Glutamatergic neuron (in vitro differentiated cells): ENCODE results near the gene PPP1R9A. TPM values are rescaled to one million over a fixed set of nuclear protein-coding genes. Genes with fewer than 3 reads are reported as not detected.

ENCODE experiments used
- DNase-seq: peaks from one replicate; pipeline ENCODE4 v3.0.0; 2022
- H3K27ac Mint-ChIP-seq: one replicate; pipeline ENCODE4 v1.8.0; 2020; ENCODE audit warnings: mild to moderate bottlenecking, mixed read lengths, inconsistent platforms; ENCODE audit not compliant: unreplicated experiment
- H3K27me3 Mint-ChIP-seq: one replicate; pipeline ENCODE4 v1.8.0; 2020; ENCODE audit warnings: mild to moderate bottlenecking, moderate library complexity, mixed read lengths, inconsistent platforms; ENCODE audit not compliant: unreplicated experiment
- H3K36me3 Mint-ChIP-seq: one replicate; pipeline ENCODE4 v1.8.0; 2020; ENCODE audit warnings: mild to moderate bottlenecking, mixed read lengths, inconsistent platforms; ENCODE audit not compliant: unreplicated experiment
- H3K4me1 Mint-ChIP-seq: one replicate; pipeline ENCODE4 v1.8.0; 2020; ENCODE audit warnings: mild to moderate bottlenecking, low read depth, mixed read lengths, inconsistent platforms; ENCODE audit not compliant: unreplicated experiment
- H3K4me3 Mint-ChIP-seq: one replicate; pipeline ENCODE4 v1.8.0; 2020; ENCODE audit warnings: mild to moderate bottlenecking, mixed read lengths, inconsistent platforms; ENCODE audit not compliant: unreplicated experiment
- H3K9me3 Mint-ChIP-seq: one replicate; pipeline ENCODE4 v1.8.0; 2020; ENCODE audit warnings: mild to moderate bottlenecking, moderate library complexity, mixed read lengths, inconsistent platforms; ENCODE audit not compliant: unreplicated experiment
- CTCF ChIP-seq: fragments of 200-600 bp; sonication (generic); IDR thresholded peaks from one replicate; pipeline ENCODE4 v1.5.0; 2021; ENCODE audit not compliant: partially characterized antibody, unreplicated experiment
- total RNA-seq: library from RNA; stranded (reverse); fragmentation: NEBNext Ultra II Directional; extraction: Animal tissue kit (Norgen Biotek cat#: 25700); gene quantifications from one replicate; pipeline ENCODE4 v1.2.1, GENCODE V29; 2021; ENCODE audit not compliant: unreplicated experiment

Gene PPP1R9A
- total RNA-seq, 1 donor from 2014 or later, result 14.7 TPM

DNA sequence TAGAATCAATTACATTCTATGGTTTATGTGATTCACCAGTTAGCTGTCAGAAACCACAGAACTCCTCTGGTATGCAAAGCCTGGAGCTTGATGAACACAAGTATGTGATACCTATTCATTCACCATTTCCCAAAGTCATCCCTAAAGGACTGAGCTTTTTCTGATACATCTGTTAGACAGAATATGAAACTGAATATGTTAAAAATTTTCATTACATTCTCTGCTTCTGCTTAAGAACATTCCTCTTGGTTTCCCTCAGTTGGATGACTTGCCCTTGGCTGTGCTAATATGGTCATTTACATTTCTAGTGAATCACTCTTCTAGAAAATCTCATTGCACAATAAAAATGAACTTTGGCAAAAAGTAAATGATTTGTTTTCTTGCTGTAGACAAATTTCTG lies 427.7 kb downstream of the PPP1R9A start:
- DNase-seq, result no peak
- no peaks in the 10 kb centered on the region for H3K9me3 Mint-ChIP-seq
- TF ChIP-seq CTCF, result no peak
- no peaks in the 10 kb centered on the region for H3K36me3 Mint-ChIP-seq
- H3K4me3 Mint-ChIP-seq, result no peak overlapping the region
- H3K4me1 Mint-ChIP-seq, result no peaks in the 10 kb centered on the region
- no peaks in the 10 kb centered on the region for H3K27me3 Mint-ChIP-seq
- no peak overlapping the region for H3K27ac Mint-ChIP-seq

GRCh38 chr7:95338832-95339231 lies 431.4 kb downstream of the PPP1R9A start:
- Mint-ChIP-seq H3K4me1 (peaks cover 2% of the 10 kb centered on the region), H3K4me3 (no peak overlapping the region), H3K27ac (no peak overlapping the region), H3K9me3 (no peaks in the 10 kb centered on the region), H3K27me3 (no peaks in the 10 kb centered on the region), H3K36me3 (no peaks in the 10 kb centered on the region)
- no peak for DNase-seq
- no peak for TF ChIP-seq CTCF

GRCh38 chr7:95340491-95340890 lies 433.1 kb downstream of the PPP1R9A start:
- H3K9me3 Mint-ChIP-seq, result no peaks in the 10 kb centered on the region
- no peak overlapping the region for H3K4me3 Mint-ChIP-seq
- no peak for TF ChIP-seq CTCF
- no peak overlapping the region for H3K27ac Mint-ChIP-seq
- no peaks in the 10 kb centered on the region for H3K36me3 Mint-ChIP-seq
- H3K27me3 Mint-ChIP-seq, result no peaks in the 10 kb centered on the region
- H3K4me1 Mint-ChIP-seq, result peaks cover 2% of the 10 kb centered on the region
- no peak for DNase-seq

DNA sequence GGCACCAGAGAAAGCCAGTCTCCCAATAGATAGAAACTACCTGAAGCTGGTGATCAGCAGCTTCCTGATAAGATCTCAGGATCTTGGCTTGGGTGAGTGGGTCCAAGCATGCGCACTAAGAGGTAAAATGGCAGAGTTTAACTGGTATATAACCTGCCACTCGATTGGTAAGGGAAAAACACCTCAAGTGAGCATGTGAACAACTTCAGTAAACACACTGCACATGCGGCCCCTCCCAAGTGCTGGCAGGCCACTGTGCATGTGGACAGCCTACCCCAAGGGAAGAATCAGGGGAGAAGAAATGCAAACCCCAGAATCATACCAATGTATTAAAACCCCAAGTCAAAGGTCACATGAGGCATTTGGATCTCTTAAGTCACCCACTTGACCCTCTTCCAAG lies 434.6 kb downstream of the PPP1R9A start:
- TF ChIP-seq CTCF, result no peak
- no peaks in the 10 kb centered on the region for H3K36me3 Mint-ChIP-seq
- H3K4me1 Mint-ChIP-seq, result peaks cover 2% of the 10 kb centered on the region
- H3K9me3 Mint-ChIP-seq, result no peaks in the 10 kb centered on the region
- no peak for DNase-seq
- H3K27ac Mint-ChIP-seq, result no peak overlapping the region
- H3K27me3 Mint-ChIP-seq, result no peaks in the 10 kb centered on the region
- H3K4me3 Mint-ChIP-seq, result no peak overlapping the region

GRCh38 chr7:95342642-95343307 lies 435.4 kb downstream of the PPP1R9A start:
- no peak for TF ChIP-seq CTCF
- Mint-ChIP-seq H3K36me3 (no peaks in the 10 kb centered on the region), H3K9me3 (no peaks in the 10 kb centered on the region), H3K4me3 (no peak overlapping the region), H3K27ac (no peak overlapping the region), H3K27me3 (no peaks in the 10 kb centered on the region), H3K4me1 (peaks cover 2% of the 10 kb centered on the region)
- no peak for DNase-seq
